ENCODE data around the gene COBL.

GRCh38 chr7:51290304-51290637 lies 26.3 kb downstream of the COBL start:
- TF ChIP-seq SUZ12 (IDR thresholded peaks at IDR 0.05) (no peak), FOXA1 (IDR thresholded peaks at IDR 0.05) (no peak)
